ENCODE measurements around the gene EIF4G3. TPM values are rescaled to one million over a fixed set of nuclear protein-coding genes. Genes with fewer than 3 reads are reported as not detected.

Gene EIF4G3
- total RNA-seq, 1 donor from 2014 or later: 38.4 TPM

DNA sequence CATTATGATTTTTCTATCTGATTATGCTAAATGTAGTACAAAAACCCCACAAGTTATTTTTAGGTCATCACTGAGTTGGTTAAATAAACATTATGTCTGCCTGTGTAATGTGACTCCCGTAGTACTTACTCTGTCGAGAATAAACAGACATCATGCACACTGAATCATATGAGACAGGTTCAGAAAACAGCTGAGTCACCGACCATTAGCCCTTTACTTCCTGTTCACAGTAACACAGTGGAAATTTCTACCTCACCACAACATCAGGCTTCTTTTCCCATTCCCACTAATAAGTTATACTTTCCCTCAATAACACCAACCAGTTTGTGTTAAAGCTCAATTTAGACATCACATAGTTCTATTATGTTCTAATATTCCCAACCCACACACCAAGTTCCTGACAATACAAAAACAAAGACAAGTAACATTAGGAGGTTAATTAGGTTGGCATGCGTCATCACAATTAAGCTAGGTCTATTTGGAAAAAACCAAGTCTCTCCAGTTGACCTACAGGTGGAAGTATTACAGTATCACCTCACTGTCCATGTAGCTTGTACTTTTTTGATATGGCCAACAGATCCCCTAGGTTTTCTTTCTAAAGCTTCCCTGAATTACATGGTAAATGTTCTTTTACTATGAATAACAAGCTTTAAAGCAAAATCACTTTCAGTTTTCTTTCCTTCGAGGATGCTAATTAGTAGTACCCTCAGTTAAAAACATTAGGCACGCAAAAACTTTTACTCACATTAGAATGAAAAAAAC lies 154.2 kb downstream of the EIF4G3 start:
- Histone ChIP-seq H3K4me3 (ENCODE audit: low read depth, low read length) (no peak overlapping the region), H3K36me3 (ENCODE audit: control insufficient read depth, insufficient read depth, low read length) (no peaks in the 10 kb centered on the region), H3K27me3 (ENCODE audit: control insufficient read depth, insufficient read depth, low read length) (no peaks in the 10 kb centered on the region)
- peak; percentile 100 for DNase-seq (ENCODE audit: low read depth)
- TF ChIP-seq, protein P1, sequence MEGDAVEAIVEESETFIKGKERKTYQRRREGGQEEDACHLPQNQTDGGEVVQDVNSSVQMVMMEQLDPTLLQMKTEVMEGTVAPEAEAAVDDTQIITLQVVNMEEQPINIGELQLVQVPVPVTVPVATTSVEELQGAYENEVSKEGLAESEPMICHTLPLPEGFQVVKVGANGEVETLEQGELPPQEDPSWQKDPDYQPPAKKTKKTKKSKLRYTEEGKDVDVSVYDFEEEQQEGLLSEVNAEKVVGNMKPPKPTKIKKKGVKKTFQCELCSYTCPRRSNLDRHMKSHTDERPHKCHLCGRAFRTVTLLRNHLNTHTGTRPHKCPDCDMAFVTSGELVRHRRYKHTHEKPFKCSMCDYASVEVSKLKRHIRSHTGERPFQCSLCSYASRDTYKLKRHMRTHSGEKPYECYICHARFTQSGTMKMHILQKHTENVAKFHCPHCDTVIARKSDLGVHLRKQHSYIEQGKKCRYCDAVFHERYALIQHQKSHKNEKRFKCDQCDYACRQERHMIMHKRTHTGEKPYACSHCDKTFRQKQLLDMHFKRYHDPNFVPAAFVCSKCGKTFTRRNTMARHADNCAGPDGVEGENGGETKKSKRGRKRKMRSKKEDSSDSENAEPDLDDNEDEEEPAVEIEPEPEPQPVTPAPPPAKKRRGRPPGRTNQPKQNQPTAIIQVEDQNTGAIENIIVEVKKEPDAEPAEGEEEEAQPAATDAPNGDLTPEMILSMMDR (IDR thresholded peaks at IDR 0.05; ENCODE audit: insufficient read depth, low read length, poor library complexity, severe bottlenecking): no peak

GRCh38 chr1:21021311-21021710 lies 155.4 kb downstream of the EIF4G3 start:
- Histone ChIP-seq H3K4me3 (ENCODE audit: low read depth, low read length) (no peak overlapping the region), H3K36me3 (ENCODE audit: control insufficient read depth, insufficient read depth, low read length) (no peaks in the 10 kb centered on the region), H3K27me3 (ENCODE audit: control insufficient read depth, insufficient read depth, low read length) (no peaks in the 10 kb centered on the region)
- no peak for DNase-seq (ENCODE audit: low read depth)
- TF ChIP-seq, protein P1 (IDR thresholded peaks at IDR 0.05; ENCODE audit: insufficient read depth, low read length, poor library complexity, severe bottlenecking): no peak

- TF ChIP-seq, protein P1 (IDR thresholded peaks at IDR 0.05; ENCODE audit: insufficient read depth, low read length, poor library complexity, severe bottlenecking): no peak
- Histone ChIP-seq H3K36me3 (ENCODE audit: control insufficient read depth, insufficient read depth, low read length) (no peaks in the 10 kb centered on the region), H3K4me3 (ENCODE audit: low read depth, low read length) (no peak overlapping the region), H3K27me3 (ENCODE audit: control insufficient read depth, insufficient read depth, low read length) (no peaks in the 10 kb centered on the region)
- DNase-seq (ENCODE audit: low read depth): no peak
These were observed 156.5 kb downstream of the EIF4G3 start for GRCh38 chr1:21020151-21020550.

DNA sequence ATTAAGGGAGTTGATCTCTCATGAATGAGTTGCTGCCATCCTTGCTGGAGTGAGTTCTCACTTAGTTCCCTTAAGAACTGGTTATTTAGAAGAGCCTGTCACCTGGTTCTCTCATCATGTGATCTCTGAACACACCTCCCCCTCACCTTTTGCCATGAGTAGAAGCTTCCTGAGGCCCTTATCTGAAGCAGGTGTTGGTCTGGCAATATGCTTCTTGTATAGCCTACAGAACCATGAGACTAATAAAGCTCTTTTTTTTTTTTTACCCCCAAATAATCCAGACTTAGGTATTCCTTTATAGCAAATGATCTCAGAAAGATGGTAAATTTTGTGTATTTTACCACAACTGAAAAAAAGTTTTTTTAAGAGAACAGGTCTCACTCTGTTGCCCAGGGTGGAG lies 158.0 kb downstream of the EIF4G3 start:
- no peaks in the 10 kb centered on the region for H3K36me3 ChIP-seq (ENCODE audit: control insufficient read depth, insufficient read depth, low read length)
- no peak for DNase-seq (ENCODE audit: low read depth)
- TF ChIP-seq, protein P1 (IDR thresholded peaks at IDR 0.05; ENCODE audit: insufficient read depth, low read length, poor library complexity, severe bottlenecking): no peak
- H3K4me3 ChIP-seq (ENCODE audit: low read depth, low read length): no peak overlapping the region
- H3K27me3 ChIP-seq (ENCODE audit: control insufficient read depth, insufficient read depth, low read length): no peaks in the 10 kb centered on the region

DNA sequence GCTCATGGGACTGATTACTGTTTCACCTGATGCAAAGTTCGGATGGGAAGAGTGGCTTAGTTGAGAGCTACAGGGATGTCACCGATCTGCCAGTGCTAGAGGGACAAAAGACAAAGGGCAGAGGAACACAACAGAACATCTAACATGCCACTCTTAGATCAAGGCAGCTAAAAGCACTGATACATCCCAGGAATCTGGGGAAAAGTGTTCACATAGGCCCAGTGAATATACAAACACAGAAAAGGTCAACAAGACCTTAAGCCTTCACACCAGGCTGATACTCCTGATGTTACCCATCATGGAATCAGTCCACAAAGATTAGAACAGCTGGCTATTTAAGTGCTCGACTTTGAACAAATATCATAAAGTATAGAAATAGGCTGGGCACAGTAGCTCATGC lies 163.2 kb downstream of the EIF4G3 start:
- TF ChIP-seq, protein P1 (IDR thresholded peaks at IDR 0.05; ENCODE audit: insufficient read depth, low read length, poor library complexity, severe bottlenecking): no peak
- Histone ChIP-seq H3K36me3 (ENCODE audit: control insufficient read depth, insufficient read depth, low read length) (no peaks in the 10 kb centered on the region), H3K27me3 (ENCODE audit: control insufficient read depth, insufficient read depth, low read length) (no peaks in the 10 kb centered on the region), H3K4me3 (ENCODE audit: low read depth, low read length) (no peak overlapping the region)
- DNase-seq (ENCODE audit: low read depth): no peak

GRCh38 chr1:21012937-21013336 lies 163.8 kb downstream of the EIF4G3 start:
- no peaks in the 10 kb centered on the region for H3K27me3 ChIP-seq (ENCODE audit: control insufficient read depth, insufficient read depth, low read length)
- H3K36me3 ChIP-seq (ENCODE audit: control insufficient read depth, insufficient read depth, low read length): no peaks in the 10 kb centered on the region
- DNase-seq (ENCODE audit: low read depth): no peak
- TF ChIP-seq, protein P1 (IDR thresholded peaks at IDR 0.05; ENCODE audit: insufficient read depth, low read length, poor library complexity, severe bottlenecking): no peak
- no peak overlapping the region for H3K4me3 ChIP-seq (ENCODE audit: low read depth, low read length)
